Measurements from ENCODE around the gene RNF227.

GRCh38 chr17:7932949-7933348 lies 16.9 kb upstream of the RNF227 start:
- TF ChIP-seq GATA2 (IDR thresholded peaks at IDR 0.05; ENCODE audit: low read depth, low read length) (no peak), GATA3 (IDR thresholded peaks at IDR 0.05; ENCODE audit: low read depth, low read length) (no peak)
